Measurements from ENCODE around the gene FADS6. TPM values are rescaled to one million over a fixed set of nuclear protein-coding genes. Genes with fewer than 3 reads are reported as not detected.

Gene FADS6
- total and polyA plus RNA-seq, 2 of the 13 experiments (the other 11 are each of a cell fraction or from before 2014, with no cell fraction given): 0.11 TPM

- no peak for TF ChIP-seq ZBTB10 (CRISPR knock-in tag; IDR thresholded peaks at IDR 0.05; ENCODE audit: borderline replicate concordance)
- TF ChIP-seq ZMYM3 (CRISPR knock-in tag; IDR thresholded peaks at IDR 0.05): no peak
- no peak; the same call in 1 of the 2 replicates for TF ChIP-seq ZNF446 (CRISPR knock-in tag; IDR thresholded peaks at IDR 0.05)
- TF ChIP-seq THRA (CRISPR knock-in tag; IDR thresholded peaks at IDR 0.05; ENCODE audit: borderline replicate concordance): peak; percentile 59; the same call in 1 of the 2 replicates
- TF ChIP-seq ZHX2 (IDR thresholded peaks at IDR 0.05; ENCODE audit: low read depth): no peak
- no peak for TF ChIP-seq ZHX2 (CRISPR knock-in tag; IDR thresholded peaks at IDR 0.05; ENCODE audit: borderline replicate concordance)
- no peak for TF ChIP-seq RBAK (CRISPR knock-in tag; IDR thresholded peaks at IDR 0.05)
- no peak for TF ChIP-seq HIVEP1 (CRISPR knock-in tag; IDR thresholded peaks at IDR 0.05)
- no peak for TF ChIP-seq ZNF674 (CRISPR knock-in tag; IDR thresholded peaks at IDR 0.05; ENCODE audit: low read depth)
- no peak for TF ChIP-seq ZNF512 (CRISPR knock-in tag; IDR thresholded peaks at IDR 0.05)
- TF ChIP-seq TOE1 (CRISPR knock-in tag; IDR thresholded peaks at IDR 0.05): no peak; the same call in 1 of the 2 replicates
- TF ChIP-seq SP140L (CRISPR knock-in tag; IDR thresholded peaks at IDR 0.05; ENCODE audit: borderline replicate concordance): no peak
- TF ChIP-seq ZNF747 (CRISPR knock-in tag; IDR thresholded peaks at IDR 0.05; ENCODE audit: borderline replicate concordance): peak; percentile 81; the same call in 1 of the 2 replicates
- TF ChIP-seq TEAD2 (CRISPR knock-in tag; IDR thresholded peaks at IDR 0.05): no peak
- 0 out of 2 replicates have a peak, but pooled peaks have one; percentile 52 for TF ChIP-seq KDM4B (CRISPR knock-in tag; IDR thresholded peaks at IDR 0.05)
- no peak for TF ChIP-seq ZNF44 (CRISPR knock-in tag; IDR thresholded peaks at IDR 0.05)
These were observed 30.3 kb upstream of the FADS6 start (continued) for GRCh38 chr17:74923538-74924249.
